Activated CD4-positive, CD25-positive, alpha-beta regulatory T cell treated with anti-CD3 and anti-CD28 coated beads, Interleukin-2, amount 50 U/mL, for 72 hours (primary cell): ENCODE data around the gene SULF2.

Experiments
- DNase-seq: peaks from one replicate; pipeline ENCODE4 v3.0.0; 2021

The SULF2 gene

DNA sequence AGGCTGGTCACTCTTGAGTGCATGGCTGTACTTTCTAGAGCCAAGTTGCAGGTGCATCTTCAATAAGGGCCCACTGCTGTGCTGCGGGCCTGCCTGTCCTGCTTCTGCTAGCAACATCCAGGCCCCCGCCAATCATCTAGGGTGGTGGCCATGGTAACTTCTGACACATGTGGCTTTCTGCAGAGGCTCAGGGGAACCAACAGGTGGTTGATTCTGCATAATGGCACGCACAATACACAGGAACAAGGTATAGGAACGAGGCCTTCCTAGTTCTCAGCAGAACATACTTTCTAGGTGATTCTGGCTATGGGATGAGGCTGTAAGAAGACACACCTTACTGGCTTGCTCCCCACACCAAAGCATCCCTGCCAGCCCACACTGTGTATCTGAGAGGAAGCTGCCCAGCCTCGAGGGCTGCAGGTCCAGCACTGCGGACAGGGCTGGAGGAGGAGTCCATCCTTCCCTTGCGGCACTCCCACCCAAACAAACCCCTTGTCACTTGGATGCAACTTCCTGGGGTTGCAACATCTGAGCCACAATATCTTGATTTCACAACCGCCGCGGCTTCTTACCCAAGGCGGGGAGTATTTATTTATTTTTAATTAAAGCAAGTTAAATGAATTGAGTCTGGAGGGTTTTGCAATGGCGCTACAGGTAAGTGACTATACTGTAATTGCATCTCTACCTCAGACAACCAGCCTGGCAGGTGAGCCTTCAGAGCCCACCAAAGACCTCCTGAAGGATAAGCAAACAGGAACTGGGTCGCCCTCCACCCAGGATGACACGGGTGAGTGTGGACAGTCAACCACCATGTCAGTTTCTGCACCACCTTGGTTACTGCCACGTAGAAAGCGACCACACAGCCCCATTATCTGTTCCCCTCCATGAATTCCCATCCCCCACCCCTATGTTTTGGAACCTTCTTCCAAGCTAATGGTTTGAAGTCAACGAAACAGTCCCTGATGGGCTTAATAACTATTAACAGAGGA lies 49.6 kb downstream of the SULF2 start:
- DNase-seq = no peak

DNA sequence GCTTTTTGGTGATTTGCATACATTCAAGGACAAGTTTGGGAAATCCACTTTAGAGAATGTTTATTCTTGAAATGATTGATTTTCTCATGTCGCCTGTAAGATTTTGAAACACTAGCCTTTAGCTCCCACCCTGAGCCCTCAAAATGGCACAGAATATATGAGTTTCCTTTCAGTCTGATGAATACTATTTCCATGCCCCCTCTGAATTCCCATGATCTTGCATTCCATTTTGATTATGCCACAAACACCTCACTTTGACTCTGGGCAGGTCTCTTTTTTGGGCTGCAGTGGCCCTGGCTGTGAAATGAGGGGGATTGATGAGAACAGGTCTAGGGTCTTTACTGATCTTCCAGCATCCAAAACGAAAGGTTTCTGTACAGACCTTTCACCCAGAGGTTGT lies 50.4 kb downstream of the SULF2 start:
- no peak for DNase-seq

DNA sequence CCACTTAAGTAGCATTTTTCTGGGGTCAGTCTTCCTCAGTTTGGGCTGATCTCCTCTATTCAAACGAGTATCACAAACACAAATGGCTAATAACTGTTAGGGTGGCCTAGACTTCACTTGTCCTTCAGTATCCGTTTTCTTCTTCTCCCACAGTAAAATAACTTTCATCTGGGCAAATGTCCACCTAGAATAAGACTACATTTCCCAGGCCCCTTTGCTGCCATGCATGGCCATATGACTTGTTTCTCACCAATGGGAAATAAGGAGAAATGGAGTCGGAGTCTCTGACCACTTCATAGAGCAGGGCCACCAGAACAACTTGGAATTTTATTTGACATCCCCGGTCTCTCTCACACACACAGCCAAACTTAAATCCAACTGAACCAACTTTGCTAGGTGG lies 51.4 kb downstream of the SULF2 start:
- DNase-seq = no peak

DNA sequence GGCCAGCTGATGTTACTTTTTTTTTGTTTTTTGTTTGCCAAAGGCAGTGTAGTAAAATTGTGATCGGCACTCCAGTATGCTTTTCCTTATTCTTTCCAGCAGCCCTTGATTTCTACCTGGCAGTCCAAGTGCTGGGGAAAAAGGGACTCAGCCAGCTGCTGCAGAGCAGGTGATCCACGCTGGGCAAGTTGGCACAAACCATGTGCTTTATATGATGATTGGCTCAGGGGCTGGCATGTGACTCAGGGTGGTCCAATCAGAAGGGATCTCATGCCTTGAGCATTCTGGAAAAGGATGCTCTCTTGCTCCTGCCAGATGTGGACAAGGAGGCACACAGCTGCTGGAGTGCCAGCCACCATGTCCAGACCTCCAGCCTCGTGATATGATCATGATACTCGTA lies 54.5 kb downstream of the SULF2 start:
- no peak for DNase-seq

DNA sequence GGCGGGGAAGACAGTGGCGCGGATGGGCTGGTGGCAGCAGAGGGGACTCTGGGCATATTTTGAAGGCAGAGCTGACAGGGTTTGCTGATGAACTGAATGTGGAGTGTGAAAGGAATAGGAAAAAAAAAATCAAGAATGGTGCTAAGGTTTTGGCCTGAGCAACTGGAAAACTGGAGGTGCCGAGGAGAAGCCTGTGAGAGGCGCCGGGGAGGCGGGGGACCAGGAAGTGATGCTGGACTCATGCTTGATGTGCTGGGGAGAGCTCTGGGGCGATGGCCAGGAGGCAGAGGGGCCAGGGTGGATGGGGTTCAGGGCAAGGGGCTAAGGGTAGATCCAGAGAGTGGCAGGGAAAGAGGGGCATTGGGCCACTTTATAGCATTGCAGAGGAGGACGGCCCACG lies 55.8 kb downstream of the SULF2 start:
- DNase-seq = no peak

DNA sequence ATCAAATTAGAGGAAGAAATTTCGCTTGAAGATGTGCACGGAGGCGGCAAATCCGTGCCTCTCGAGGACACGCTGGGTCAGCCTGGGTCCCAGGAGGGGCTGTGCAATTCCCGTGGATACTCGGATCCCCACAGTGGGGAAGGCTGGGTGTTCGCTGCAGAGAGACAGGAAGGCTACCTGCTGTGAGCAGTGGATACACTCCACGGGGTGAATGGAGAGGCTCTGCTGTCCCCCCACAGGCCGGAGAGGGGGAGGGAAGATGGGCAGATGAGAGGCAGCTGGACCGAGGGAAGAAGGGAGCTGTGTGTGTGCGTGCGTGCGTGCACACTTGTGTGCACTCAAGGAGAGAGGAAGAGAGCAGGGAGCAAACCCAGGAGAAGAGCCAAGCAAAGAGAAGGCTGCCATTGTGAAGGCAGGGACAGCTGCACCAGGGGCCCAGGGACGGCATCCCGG lies 57.3 kb downstream of the SULF2 start:
- no peak for DNase-seq

DNA sequence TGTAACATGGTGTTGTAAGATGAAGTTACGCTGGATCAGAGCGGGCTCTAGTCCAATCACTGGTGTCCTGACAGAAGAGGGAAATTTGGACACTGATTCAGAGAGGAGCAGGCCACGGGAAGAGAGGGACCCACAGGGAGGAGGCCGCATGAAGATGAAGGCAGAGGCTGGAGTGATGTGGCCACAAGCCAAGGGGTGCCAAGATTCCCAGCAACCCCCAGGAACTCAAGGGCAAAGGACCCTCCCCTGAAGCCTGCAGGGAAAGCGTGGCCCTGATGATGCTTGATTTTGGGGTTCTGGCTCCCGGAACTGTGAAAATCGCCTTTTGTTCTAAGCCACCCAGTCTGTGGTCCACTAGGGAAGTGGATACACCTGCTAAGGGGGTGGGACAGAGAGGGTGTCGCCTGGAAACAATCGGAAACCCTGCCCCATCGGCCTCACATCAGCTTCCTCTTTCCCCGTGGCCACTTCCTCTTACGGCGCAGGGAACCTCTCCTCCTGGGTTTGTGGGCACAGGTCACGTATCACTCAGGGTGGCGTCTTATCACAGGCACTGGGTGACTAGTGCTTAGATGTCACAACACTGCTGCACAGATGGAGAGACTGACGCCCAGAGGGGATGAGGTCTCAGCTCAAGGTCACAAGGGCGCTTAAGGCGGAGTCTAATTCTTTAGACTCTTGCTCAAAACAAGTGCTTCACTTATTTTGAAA lies 58.0 kb downstream of the SULF2 start:
- peak; percentile 67 for DNase-seq

DNA sequence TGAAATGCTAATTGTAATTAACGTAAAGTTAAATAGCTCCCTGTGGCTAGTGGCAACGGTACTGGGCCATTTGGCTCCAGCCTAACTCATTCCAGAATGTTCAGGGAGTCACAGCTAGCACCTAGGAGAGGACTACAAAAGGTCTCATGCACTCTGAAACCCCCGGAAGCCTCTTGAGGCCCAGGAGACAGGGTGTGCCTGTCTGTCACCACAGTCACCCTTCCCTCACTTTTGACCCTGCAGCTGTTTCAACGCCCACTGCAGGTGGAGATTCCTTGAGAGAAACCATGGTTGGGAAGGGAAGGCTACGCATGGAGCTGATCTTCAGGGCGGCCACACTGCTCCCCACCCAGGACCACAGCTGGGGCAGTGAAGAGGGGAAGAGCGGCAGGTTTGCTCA lies 58.6 kb downstream of the SULF2 start:
- no peak for DNase-seq

DNA sequence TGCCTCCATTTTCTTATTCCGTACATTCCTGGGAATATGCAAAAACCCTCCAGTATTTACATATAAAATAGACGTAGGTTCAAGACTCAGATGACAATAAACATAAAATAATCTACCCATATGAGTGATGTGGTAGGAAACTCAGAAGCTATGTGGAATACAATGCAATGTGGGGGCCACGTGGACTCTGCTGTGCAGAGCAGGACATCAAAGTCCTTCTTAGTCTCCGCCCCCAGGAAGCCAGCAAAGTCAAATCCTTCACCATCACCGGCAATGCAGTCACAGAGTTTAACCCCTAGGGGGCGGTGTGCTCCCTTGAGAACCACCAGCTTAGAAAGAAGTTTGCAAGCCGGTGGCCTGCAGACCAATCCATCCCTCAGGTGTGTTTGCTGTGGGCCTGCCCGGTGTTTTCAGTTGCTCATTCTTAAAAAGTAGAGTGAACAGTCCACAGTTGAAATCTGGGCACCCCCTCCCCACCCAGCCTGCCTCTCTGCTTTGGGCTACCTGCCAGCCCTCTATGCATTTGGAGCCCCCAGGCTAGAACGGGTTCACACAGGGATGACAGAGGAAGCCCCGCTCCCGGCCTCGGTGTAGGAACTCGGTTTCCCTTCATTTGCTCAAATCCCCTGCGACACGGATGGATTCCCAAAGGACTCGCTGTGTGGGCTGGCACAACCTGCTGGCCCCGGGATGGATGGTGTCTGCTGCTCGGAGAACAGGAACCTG lies 59.9 kb downstream of the SULF2 start:
- DNase-seq = peak; percentile 75

DNA sequence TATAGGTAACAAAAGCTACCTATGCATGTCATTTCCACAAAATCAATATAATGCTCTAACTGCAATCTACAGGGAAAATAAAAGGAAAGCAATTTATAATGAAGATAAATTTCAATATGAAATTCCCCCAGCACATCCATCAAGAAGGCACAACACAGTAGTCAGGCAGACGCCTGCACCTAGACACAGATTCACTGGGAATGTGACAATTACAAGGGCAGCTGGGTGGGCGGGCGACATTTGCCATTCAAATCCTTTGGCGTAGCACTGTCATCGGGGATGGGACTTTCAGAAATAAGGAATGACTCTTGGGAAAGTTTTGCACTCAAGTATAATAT lies 60.4 kb downstream of the SULF2 start:
- DNase-seq = no peak

DNA sequence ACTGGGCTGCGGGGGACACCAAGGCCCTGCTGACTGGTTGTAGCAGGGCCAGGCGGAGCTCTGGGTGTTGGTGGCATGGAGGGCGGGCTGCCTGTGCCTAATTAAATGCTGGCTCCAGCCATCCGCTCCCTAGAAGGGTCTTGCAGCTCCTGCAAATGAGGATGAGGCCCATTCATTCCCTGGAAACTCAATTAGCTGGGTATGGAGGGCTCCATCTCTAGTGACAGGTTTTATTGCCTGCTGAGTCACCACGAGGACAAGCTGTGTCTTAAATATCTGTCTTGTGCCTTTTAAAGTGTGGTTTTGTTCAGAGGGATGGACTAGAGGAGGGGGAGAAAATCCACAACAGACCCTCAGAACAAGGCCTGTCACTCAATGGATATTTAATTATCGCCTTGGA lies 60.9 kb downstream of the SULF2 start:
- no peak for DNase-seq

DNA sequence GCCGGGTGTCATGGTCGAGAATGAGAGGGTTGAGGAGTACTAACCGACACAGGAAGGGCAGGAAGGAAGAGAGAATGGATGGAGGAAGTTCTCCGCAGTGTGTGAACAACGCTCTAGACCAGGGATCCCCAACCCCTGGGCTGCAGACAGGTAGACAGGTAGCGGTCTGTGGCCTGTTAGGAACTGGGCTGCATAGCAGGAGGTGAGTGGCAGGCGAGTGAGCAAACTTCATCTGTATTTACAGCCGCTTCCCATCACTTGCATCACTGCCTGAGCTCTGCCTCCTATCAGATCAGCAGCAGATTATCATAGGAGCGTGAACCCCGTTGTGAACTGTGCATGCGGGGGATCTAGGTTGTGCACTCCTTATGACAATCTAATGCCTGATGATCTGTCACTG lies 62.0 kb downstream of the SULF2 start:
- no peak for DNase-seq

DNA sequence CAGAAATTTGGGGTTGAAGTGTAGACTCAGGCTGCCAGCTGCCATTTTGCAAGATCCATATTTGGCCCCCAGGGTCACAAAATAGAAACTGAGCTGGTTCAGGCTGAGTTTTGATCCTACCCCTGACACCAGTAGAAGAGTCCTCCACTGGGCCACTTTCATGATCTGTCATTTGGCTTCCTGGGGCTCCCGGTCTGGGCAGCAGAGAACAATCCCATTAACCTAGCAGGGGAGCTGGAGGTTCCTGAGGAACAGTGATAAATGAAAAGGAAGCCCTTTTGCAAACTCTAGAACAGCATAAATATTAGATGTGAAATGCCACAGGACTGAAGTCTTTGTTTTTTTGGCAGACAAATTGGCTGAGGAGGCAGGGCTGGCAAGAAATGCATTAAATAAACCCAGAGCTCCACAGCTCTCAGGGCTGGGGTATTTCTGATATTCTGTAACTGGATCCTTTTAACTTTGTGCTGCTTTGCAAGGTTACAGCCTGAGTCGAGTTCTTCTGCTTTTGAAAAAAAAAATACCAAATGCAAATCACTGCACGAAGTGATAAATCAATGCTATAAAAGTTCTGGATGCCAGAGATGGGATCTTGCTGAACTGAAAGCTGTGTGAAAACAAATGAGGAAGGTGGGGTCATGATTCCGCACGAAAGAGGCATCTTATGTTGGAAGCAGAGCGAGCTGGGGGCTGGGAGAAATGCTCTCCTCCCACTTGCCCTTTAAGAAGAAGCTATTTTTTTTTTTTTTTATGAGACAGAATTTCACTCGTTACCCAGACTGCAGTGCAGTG lies 64.4 kb downstream of the SULF2 start:
- DNase-seq = no peak

DNA sequence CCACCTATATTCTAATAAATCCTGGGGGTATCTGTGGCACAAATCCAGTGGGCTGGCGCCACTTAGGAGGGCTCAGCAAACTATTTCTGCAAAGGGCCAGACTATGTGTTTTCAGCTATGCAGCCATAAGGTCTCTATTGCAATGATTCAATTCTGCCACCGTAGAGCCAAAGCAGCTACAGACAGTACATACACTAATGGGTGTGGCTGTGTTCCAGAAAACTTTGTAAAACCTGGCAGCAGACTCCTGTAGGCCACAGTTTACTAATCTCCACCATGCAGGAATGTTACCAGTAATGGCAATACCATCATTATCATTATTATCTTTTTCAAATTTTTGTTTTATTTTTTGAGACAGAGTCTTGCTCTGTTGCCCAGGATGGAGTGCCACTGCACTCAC lies 65.7 kb downstream of the SULF2 start:
- no peak for DNase-seq

DNA sequence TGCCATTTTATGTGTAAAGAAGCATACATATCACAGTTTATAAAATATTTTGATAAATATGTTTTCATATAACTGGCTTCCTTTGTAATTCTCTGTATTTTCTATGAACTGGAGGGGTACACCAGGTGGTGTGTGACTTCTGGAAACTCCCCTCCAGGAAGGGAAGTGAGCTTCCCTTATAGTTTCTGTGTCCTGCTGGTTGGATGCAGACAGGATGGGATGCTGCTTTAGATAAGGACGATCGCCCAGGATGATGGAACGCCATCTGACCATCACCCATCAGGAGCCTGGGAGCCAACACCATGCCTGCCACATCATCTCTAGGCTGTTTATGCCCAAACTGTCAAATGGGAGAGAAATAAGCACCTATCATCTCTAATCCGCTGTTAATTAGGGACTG lies 66.1 kb downstream of the SULF2 start:
- no peak for DNase-seq

DNA sequence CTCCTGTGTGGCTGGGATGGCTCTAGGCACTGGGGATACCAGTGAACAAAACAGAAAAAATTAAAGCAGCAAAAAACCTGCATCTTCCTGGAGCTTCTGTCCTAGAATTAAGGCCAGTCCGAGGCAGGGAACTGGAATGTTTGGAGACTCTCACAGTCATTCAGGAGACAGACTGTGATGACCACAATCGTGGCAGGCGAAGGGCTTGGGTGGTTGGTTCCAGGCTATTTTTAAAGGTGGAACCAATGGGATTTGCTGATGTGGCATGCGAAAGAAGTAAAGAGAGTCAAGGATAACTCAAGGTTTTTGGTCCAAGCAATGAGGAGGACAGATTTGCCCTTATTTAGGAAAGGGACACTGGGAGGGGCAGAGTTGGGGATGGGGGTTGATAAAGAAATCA lies 66.9 kb downstream of the SULF2 start:
- no peak for DNase-seq

DNA sequence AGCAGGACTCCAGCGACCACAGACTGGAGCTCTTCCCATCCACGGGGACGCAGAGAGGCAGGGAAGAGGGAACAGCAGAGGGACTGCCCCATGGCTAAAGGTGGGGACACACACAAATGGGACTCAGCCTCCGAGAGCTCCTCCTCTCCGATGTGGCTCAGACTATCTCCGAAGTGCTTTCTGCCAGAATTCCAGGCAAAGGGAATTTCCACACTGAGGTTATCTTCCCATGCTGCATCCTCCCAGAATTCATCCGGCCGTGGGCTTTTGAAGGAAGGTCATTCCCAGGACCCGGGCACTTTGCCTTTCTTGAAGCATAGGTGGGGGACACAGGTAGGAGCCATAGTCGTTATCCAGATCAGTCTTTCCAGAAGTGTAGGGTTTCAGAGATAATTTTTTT lies 67.9 kb downstream of the SULF2 start:
- no peak for DNase-seq

DNA sequence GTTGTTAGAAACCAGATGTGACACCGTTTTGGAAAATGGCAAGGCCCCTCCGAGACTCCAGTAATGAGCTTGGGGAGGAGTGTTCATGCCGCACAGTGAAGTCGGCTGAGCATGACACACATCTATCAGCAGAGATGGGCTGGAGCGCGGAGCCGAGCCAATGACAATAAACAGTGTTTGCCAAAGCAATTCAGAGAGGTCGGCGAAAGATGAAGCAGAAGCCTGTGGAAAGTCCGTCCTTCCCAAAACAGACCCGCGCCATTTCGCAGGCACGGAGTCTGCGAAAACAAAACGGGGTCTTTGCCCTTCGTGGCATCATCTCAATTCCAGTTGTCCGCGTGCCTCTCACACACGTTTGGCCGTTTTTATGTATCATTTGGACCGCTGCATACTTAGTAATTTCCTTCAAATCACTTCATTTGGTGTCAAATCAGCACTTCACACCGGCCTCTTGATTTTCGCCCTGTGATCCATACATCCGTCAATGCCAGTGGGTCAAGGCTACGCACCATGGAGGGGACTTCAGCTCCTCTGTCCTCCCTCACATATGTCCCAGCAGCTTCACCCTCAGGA lies 71.3 kb downstream of the SULF2 start:
- DNase-seq = no peak

DNA sequence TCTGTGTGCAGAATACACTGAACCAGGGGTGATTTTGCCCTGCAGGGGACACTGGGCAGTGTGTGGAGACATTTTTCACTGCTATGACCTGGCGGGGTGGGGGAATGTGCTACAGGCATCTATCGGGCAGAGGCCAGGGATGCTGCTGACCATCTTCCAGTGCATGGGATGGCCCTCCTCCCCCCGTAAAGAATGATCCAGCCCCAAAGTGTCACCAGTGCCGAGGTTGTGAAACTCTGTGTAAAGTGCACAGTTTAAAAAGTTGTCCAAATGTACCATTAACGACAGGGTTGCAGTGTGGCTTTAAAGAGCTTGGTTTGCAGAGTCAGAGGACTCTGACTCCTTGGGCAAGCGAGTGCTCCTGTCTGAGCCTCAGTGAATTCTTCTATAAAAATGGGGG lies 72.1 kb downstream of the SULF2 start:
- no peak for DNase-seq

DNA sequence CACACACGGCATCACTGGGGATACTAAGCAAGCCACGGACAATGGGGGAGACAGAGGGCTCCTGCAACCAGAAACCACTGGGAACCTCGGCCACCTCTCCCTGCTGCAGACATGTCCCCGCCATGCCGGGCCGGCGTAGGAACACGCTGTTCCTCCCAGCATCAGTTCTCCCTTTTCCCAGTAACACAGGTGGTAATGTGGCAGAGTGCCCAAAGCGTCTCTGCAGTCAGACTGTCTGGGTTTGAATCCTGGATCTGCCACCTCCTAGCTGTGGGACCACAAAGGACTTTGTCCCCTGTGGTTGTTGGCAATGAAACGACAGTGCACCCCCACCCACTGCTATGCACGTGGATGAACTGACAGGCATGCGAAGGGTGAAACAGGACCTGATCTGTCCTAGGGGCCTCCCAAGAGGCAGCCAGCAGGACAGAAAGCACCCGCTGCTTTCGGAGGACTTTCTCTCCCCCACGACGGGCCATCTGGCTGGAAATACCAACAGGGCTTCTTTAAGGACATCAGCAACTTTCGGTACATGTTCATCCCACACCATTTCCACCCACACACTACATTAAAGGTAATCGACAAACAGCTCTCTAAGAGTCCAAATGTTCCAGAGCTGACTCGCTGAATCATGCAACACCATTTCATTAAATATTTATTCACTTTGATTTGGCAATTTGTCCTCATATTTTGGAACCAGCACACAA lies 74.1 kb downstream of the SULF2 start:
- no peak for DNase-seq

DNA sequence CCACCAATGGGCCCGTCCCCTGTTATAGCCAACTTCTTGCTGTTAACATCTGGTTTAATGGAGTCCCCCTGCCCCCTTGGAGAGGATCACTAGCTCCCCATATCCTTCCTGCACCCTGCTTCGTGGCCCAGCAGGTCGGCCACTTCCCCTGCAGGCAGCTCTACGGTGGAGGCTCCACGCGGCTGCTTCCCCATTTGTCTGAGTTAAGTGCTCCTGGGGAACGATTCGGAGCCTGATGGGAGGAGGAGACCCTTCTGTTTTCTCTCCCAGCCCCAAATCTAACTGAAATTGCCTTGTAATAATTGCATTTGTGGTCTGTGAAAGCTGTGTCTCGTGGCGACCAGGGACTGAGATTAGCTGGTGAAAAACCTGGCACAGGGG lies 74.6 kb downstream of the SULF2 start:
- DNase-seq = no peak
